RCC 7860 (cell line): ENCODE results near the gene DNAJC11.

ENCODE experiments used
- DNase-seq: peaks from one replicate; pipeline ENCODE4 v3.0.0-alpha.2; 2015; ENCODE audit warnings: low spot score
- FAIRE-seq: peaks from 2 replicates; lab custom pipeline; 2012; peaks lifted over from hg19 to GRCh38; lab: Jason Lieb, UNC

DNAJC11 gene

GRCh38 chr1:6627031-6627430, 74.6 kb downstream of the DNAJC11 start:
- FAIRE-seq = no peak
- no peak for DNase-seq

GRCh38 chr1:6625584-6626149, 75.9 kb downstream of the DNAJC11 start:
- FAIRE-seq (no peak), DNase-seq (no peak)

- FAIRE-seq (no peak), DNase-seq (peak; percentile 53)
Measured at GRCh38 chr1:6624710-6625583, 76.7 kb downstream of the DNAJC11 start, which contains the start of gene THAP3. TSS of gene THAP3 (plus strand) at chr1:6624868. CDS start at chr1:6625219, 351 bp downstream.

- no peak for DNase-seq
- no peak for FAIRE-seq
Measured at GRCh38 chr1:6623269-6623965, 78.2 kb downstream of the DNAJC11 start.

- FAIRE-seq = no peak
- no peak for DNase-seq
Measured at GRCh38 chr1:6622396-6623152, 79.0 kb downstream of the DNAJC11 start.

- FAIRE-seq (no peak), DNase-seq (no peak)
Measured at GRCh38 chr1:6621429-6622391, 79.9 kb downstream of the DNAJC11 start.

GRCh38 chr1:6619045-6619444, 82.6 kb downstream of the DNAJC11 start:
- DNase-seq (no peak), FAIRE-seq (no peak)

GRCh38 chr1:6614929-6615785, 86.5 kb downstream of the DNAJC11 start:
- DNase-seq = no peak
- no peak for FAIRE-seq

GRCh38 chr1:6614019-6614928, 87.3 kb downstream of the DNAJC11 start:
- DNase-seq = no peak
- FAIRE-seq = no peak

- FAIRE-seq (no peak), DNase-seq (peak; percentile 96)
Measured at GRCh38 chr1:6613361-6614018, 88.1 kb downstream of the DNAJC11 start, which contains the start of gene PHF13. TSS of gene PHF13 (plus strand) at chr1:6613731. CDS start at chr1:6614067, 336 bp downstream.

GRCh38 chr1:6612641-6613360, 88.8 kb downstream of the DNAJC11 start:
- DNase-seq (peak; percentile 15), FAIRE-seq (no peak)

GRCh38 chr1:6603915-6604558, 97.6 kb downstream of the DNAJC11 start:
- FAIRE-seq (no peak), DNase-seq (no peak)

- DNase-seq (no peak), FAIRE-seq (no peak)
Measured at GRCh38 chr1:6603238-6603914, 98.2 kb downstream of the DNAJC11 start.

GRCh38 chr1:6602669-6603237, 98.9 kb downstream of the DNAJC11 start, which contains the start of gene KLHL21:
TSS of gene KLHL21 (minus strand) at chr1:6602869. CDS start at chr1:6602817, 52 bp downstream.
- DNase-seq = peak; percentile 85
- no peak for FAIRE-seq
